ENCODE results near the gene SDR42E2. TPM values are rescaled to one million over a fixed set of nuclear protein-coding genes. Genes with fewer than 3 reads are reported as not detected.

SDR42E2 gene
- total and polyA plus RNA-seq, 2 of the 8 experiments (the other 6 are each of a cell fraction or from before 2014, with no cell fraction given) = 0.08 TPM; not detected in 1

GRCh38 chr16:22195445-22195694 lies 33.1 kb downstream of the SDR42E2 start:
- Histone ChIP-seq H3K4me2 (ENCODE audit: insufficient read depth in 1 of 2, low read depth in 2 of 2, low read length in 2 of 2) (0 out of 4 replicates have a peak overlapping the region, but pooled peaks of 1 of the 2 experiments have one; percentile 76), H2BK12ac (ENCODE audit: low read depth, low read length) (no peak overlapping the region), H3K4ac (replicated peaks; ENCODE audit: insufficient read length, low read depth, low read length) (no peak overlapping the region), H4K8ac (ENCODE audit: extremely low read depth, insufficient read depth, low read length) (no peak overlapping the region), H2BK120ac (replicated peaks; ENCODE audit: low read depth, low read length) (no peak overlapping the region), H4K5ac (ENCODE audit: insufficient read length, low read depth, low read length) (no peak overlapping the region), H3K14ac (ENCODE audit: insufficient read length) (no peak overlapping the region), H3K18ac (ENCODE audit: extremely low read depth, low read length) (no peak overlapping the region; the same call in 1 of the 2 replicates), H3K4me3 (ENCODE audit: extremely low read depth in 1 of 4, insufficient read depth in 2 of 4, low read depth in 3 of 4, low read length in 4 of 4) (peak overlapping the region in 1 of 4 experiments; percentile 92; a peak in 3 of 8 replicates), H4K91ac (replicated peaks; ENCODE audit: insufficient read length, low read length) (no peak overlapping the region), H3K9me3 (ENCODE audit: insufficient read depth in 2 of 2, low read depth in 1 of 2, low read length in 1 of 2) (no peaks in the 10 kb centered on the region), H3K23me2 (ENCODE audit: low read depth, low read length) (peaks cover 2% of the 10 kb centered on the region), H3K27me3 (replicated peaks in 1 of 4; ENCODE audit: control insufficient read depth in 3 of 4, extremely low read depth in 1 of 4, insufficient read depth in 3 of 4, low read length in 3 of 4) (no peaks in the 10 kb centered on the region), H2BK20ac (ENCODE audit: low read length) (no peak overlapping the region), H3K4me1 (replicated peaks in 1 of 4; ENCODE audit: control insufficient read depth in 3 of 4, insufficient read depth in 4 of 4, low read length in 3 of 4) (peaks cover 0 to 3% (median 0%) of the 10 kb centered on the region in 4 experiments; a peak in 3 of 7 replicates), H4K20me1 (replicated peaks in 1 of 2; ENCODE audit: control insufficient read depth in 1 of 2, insufficient read depth in 2 of 2, low read length in 2 of 2) (no peaks in the 10 kb centered on the region), H3K9ac (replicated peaks in 1 of 4; ENCODE audit: extremely low read depth in 1 of 4, low read depth in 3 of 4, low read length in 3 of 4) (no peak overlapping the region), H3K56ac (replicated peaks; ENCODE audit: insufficient read length, low read depth, low read length) (no peak overlapping the region), H3K36me3 (ENCODE audit: control insufficient read depth in 2 of 4, insufficient read depth in 4 of 4, low read length in 3 of 4) (no peaks in the 10 kb centered on the region), H3K23ac (ENCODE audit: insufficient read length) (no peak overlapping the region), H3K27ac (ENCODE audit: low read depth, low read length) (no peak overlapping the region), H2BK5ac (ENCODE audit: low read depth, low read length) (no peak overlapping the region), H3K79me1 (ENCODE audit: low read depth, low read length) (no peaks in the 10 kb centered on the region), H2BK15ac (ENCODE audit: low read length) (no peak overlapping the region), H3K79me2 (ENCODE audit: control insufficient read depth in 1 of 2, insufficient read depth in 2 of 2, low read length in 2 of 2) (no peaks in the 10 kb centered on the region), H2AK5ac (ENCODE audit: low read depth, low read length) (no peak overlapping the region), H2AFZ (ENCODE audit: low read length) (no peak overlapping the region)
- CTCF ChIA-PET (ENCODE audit: partially characterized antibody) = interaction anchor here (0.8 to 2.6 kb wide), 9 partner anchors 9 to 187 kb away, joined by 3 to 13 read pairs (median 4); partner anchors contain the start of genes EEF2K and POLR3E
- no peak for TF ChIP-seq EP300 (IDR thresholded peaks at IDR 0.05; ENCODE audit: borderline replicate concordance in 1 of 2, low read depth in 2 of 2, low read length in 2 of 2)
- TF ChIP-seq SP4 (IDR thresholded peaks at IDR 0.05; ENCODE audit: low read length) = no peak
- no peak for TF ChIP-seq CHD2 (IDR thresholded peaks at IDR 0.05; ENCODE audit: low read length)
- TF ChIP-seq SP2 (IDR thresholded peaks at IDR 0.05; ENCODE audit: low read length) = no peak
- TF ChIP-seq CREB1 (IDR thresholded peaks at IDR 0.05) = no peak
- TF ChIP-seq RAD21 (IDR thresholded peaks at IDR 0.05 in 1 of 2, conservative IDR thresholded peaks at IDR 0.05 in 1 of 2; ENCODE audit: low read depth in 2 of 2, low read length in 2 of 2) = no peak
- TF ChIP-seq MAFK (IDR thresholded peaks at IDR 0.05; ENCODE audit: low read depth, low read length) = no peak
- DNase-seq (ENCODE audit: low read depth in 1 of 2, low spot score in 2 of 2) (no peak), FAIRE-seq (no peak)
- POLR2A ChIA-PET (ENCODE audit: partially characterized antibody) = interaction anchor here (1.5 kb wide), 1 partner anchor 102 kb away, joined by 4 read pairs; the partner anchor contains the start of gene POLR3E
